ENCODE measurements around the gene SUN1. TPM values are rescaled to one million over a fixed set of nuclear protein-coding genes. Genes with fewer than 3 reads are reported as not detected.
A peak's percentile ranks its signal among the peaks of the same experiment; 100 is the strongest.

The SUN1 gene
- total RNA-seq, 1 experiment from 2014 or later, result 181 TPM

- ATAC-seq, result no peak
- no peak for TF ChIP-seq SRF (IDR thresholded peaks at IDR 0.05; ENCODE audit: low read depth)
- Histone ChIP-seq H3K27ac (ENCODE audit: low read depth, low read length) (no peak overlapping the region), H2AFZ (ENCODE audit: low read depth, low read length, poor library complexity, severe bottlenecking) (no peak overlapping the region), H3K9ac (ENCODE audit: low read length) (no peak overlapping the region), H3K4me2 (ENCODE audit: low read length) (no peak overlapping the region), H4K20me1 (ENCODE audit: insufficient read depth) (no peaks in the 10 kb centered on the region), H3K79me2 (ENCODE audit: insufficient read depth, low read length) (no peaks in the 10 kb centered on the region), H3K36me3 (ENCODE audit: control insufficient read depth in 1 of 2, insufficient read depth in 2 of 2, low read length in 2 of 2) (no peaks in the 10 kb centered on the region), H3K4me3 (replicated peaks in 1 of 2; ENCODE audit: low read depth in 1 of 2, low read length in 2 of 2) (no peak overlapping the region), H3K4me1 (ENCODE audit: control insufficient read depth in 1 of 2, insufficient read depth in 2 of 2, low read length in 2 of 2) (peaks cover 0 to 2% of the 10 kb centered on the region in 2 experiments; a peak in 1 of 4 replicates), H3K9me3 (ENCODE audit: control insufficient read depth in 1 of 2, insufficient read depth in 1 of 2, low read depth in 1 of 2, low read length in 2 of 2) (no peaks in the 10 kb centered on the region; a peak in 1 of 4 replicates), H3K27me3 (ENCODE audit: insufficient read depth, low read length) (no peaks in the 10 kb centered on the region), H3K9me2 (ENCODE audit: insufficient read depth) (no peaks in the 10 kb centered on the region)
- BruUV-seq (replicated peaks), result no TSS peak
- CTCF ChIA-PET, result no interaction called here
- POLR2A ChIA-PET, result no interaction called here
- intact Hi-C loops (cut with micrococcal nuclease), result no loop called here
- RAD21 ChIA-PET (ENCODE audit: low non-redundant PET in 1 of 2, low total read pairs in 2 of 2, uncharacterized antibody in 2 of 2, unreplicated experiment in 2 of 2), result no interaction called here
- DNase-seq (ENCODE audit: low read depth, low spot score), result no peak
Observed at GRCh38 chr7:805261-805660, 27.0 kb upstream of the SUN1 start.

GRCh38 chr7:815284-816216 lies 16.7 kb upstream of the SUN1 start:
- TF ChIP-seq EZH2 (IDR thresholded peaks at IDR 0.05) (no peak), ELF1 (IDR thresholded peaks at IDR 0.05; ENCODE audit: borderline replicate concordance, low read depth) (no peak), ATF3 (IDR thresholded peaks at IDR 0.05) (no peak), REST (IDR thresholded peaks at IDR 0.05; ENCODE audit: low read depth) (no peak), MAX (IDR thresholded peaks at IDR 0.05) (no peak)
- Histone ChIP-seq H3K4me3 (replicated peaks in 1 of 2; ENCODE audit: low read depth in 1 of 2, low read length in 2 of 2) (peak overlapping the region; percentile 48 to 65), H3K4me2 (ENCODE audit: low read length) (peak overlapping the region; percentile 79), H3K27me3 (ENCODE audit: insufficient read depth, low read length) (no peaks in the 10 kb centered on the region), H3K36me3 (ENCODE audit: control insufficient read depth in 1 of 2, insufficient read depth in 2 of 2, low read length in 2 of 2) (no peaks in the 10 kb centered on the region), H3K79me2 (ENCODE audit: insufficient read depth, low read length) (peaks cover 38% of the 10 kb centered on the region), H3K4me1 (ENCODE audit: control insufficient read depth in 1 of 2, insufficient read depth in 2 of 2, low read length in 2 of 2) (peaks cover 25 to 55% of the 10 kb centered on the region in 2 experiments), H3K9me2 (ENCODE audit: insufficient read depth) (no peaks in the 10 kb centered on the region), H2AFZ (ENCODE audit: low read depth, low read length, poor library complexity, severe bottlenecking) (no peak overlapping the region), H3K27ac (ENCODE audit: low read depth, low read length) (peak overlapping the region; percentile 55; the same call in 1 of the 2 replicates), H3K9ac (ENCODE audit: low read length) (peak overlapping the region; percentile 58), H4K20me1 (ENCODE audit: insufficient read depth) (peaks cover 15% of the 10 kb centered on the region; the same call in 1 of the 2 replicates), H3K9me3 (ENCODE audit: control insufficient read depth in 1 of 2, insufficient read depth in 1 of 2, low read depth in 1 of 2, low read length in 2 of 2) (no peaks in the 10 kb centered on the region; a peak in 1 of 4 replicates)
- CTCF ChIA-PET, result no interaction called here
- ATAC-seq, result peak; percentile 13
- no TSS peak for BruUV-seq (replicated peaks)
- POLR2A ChIA-PET, result interaction anchor here (1.7 kb wide), 1 partner anchor 16 kb away, joined by 6 read pairs; the partner anchor contains the start of gene SUN1
- RAD21 ChIA-PET (ENCODE audit: low non-redundant PET in 1 of 2, low total read pairs in 2 of 2, uncharacterized antibody in 2 of 2, unreplicated experiment in 2 of 2), result no interaction called here
- intact Hi-C loops (cut with micrococcal nuclease), result no loop called here
- no peak for DNase-seq (ENCODE audit: low read depth, low spot score)
